Upper lobe of left lung (tissue), 4 donors: ENCODE results near the gene TFEB.

ENCODE experiments used
- POLR2A ChIP-seq, 4 donors: fragments of 450-650 bp; IDR thresholded peaks; one replicate each; pipeline ENCODE4 v1.5.1; 2016 to 2017; ENCODE audit warnings: antibody characterized with exemption in 4 of 4, mild to moderate bottlenecking in 2 of 4
- POLR2AphosphoS5 ChIP-seq, 2 donors: sonication (generic); formaldehyde crosslinking; IDR thresholded peaks; one replicate each; pipeline ENCODE4 v1.5.1; 2017; ENCODE audit warnings: antibody characterized with exemption in 2 of 2
- TF ChIP-seq, protein P1 (sequence below), 6 experiments: fragments of 450-650 bp in 4 of 6; fragments of 200-600 bp in 2 of 6; sonication (generic) in 2 of 6; IDR thresholded peaks; one replicate each; pipeline ENCODE4 v1.5.1; 2016 to 2019; ENCODE audit warnings: antibody characterized with exemption in 6 of 6

DNA sequence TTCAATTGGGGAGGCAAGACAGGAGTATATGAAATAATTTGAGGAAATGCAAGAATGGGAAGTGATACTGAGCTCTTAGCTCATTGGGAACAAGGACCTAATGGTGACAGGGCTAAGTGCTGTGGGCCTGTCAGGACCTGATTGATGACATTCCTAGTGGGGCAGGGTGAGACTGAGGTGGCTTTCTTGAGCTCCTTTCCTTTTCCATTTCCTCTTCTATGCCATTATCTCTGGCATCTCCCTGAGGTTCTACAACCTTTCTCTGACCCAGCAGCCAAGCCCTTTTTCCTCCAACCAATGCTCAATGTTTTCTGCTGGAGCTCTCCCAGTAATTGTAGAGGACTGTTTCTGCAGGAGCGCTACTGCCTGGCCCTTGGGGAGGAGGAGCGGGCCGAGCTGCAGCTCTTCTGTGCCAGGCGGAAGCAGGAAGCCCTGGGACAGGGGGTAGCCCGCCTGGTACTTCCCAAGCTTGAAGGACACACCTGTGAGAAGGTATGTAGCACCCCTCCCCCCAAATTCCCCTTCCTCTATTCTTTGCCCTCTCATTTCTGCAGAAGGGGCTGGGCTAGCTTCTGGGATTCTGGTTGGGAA lies 49.3 kb upstream of the TFEB start:
- TF ChIP-seq POLR2AphosphoS5 (IDR thresholded peaks at IDR 0.05) = no peak
- TF ChIP-seq, protein P1, sequence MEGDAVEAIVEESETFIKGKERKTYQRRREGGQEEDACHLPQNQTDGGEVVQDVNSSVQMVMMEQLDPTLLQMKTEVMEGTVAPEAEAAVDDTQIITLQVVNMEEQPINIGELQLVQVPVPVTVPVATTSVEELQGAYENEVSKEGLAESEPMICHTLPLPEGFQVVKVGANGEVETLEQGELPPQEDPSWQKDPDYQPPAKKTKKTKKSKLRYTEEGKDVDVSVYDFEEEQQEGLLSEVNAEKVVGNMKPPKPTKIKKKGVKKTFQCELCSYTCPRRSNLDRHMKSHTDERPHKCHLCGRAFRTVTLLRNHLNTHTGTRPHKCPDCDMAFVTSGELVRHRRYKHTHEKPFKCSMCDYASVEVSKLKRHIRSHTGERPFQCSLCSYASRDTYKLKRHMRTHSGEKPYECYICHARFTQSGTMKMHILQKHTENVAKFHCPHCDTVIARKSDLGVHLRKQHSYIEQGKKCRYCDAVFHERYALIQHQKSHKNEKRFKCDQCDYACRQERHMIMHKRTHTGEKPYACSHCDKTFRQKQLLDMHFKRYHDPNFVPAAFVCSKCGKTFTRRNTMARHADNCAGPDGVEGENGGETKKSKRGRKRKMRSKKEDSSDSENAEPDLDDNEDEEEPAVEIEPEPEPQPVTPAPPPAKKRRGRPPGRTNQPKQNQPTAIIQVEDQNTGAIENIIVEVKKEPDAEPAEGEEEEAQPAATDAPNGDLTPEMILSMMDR (IDR thresholded peaks at IDR 0.05) = no peak
- no peak for TF ChIP-seq POLR2A (IDR thresholded peaks at IDR 0.05)
